SU-DHL-6 (cell line): ENCODE data around the gene ACP5.

Experiments
- EZH2phosphoT487 ChIP-seq: fragments of 200-600 bp; sonication (generic), shearing (Covaris generic); conservative IDR thresholded peaks from 2 replicates; pipeline ENCODE4 v1.6.1; 2018; ENCODE audit warnings: mild to moderate bottlenecking, antibody characterized with exemption, low read length, moderate library complexity, mixed read lengths
- TF ChIP-seq, protein P1 (sequence below): fragments of 200-600 bp; sonication (generic); IDR thresholded peaks from one replicate; pipeline ENCODE4 v1.5.1; 2017; ENCODE audit warnings: antibody characterized with exemption, mild to moderate bottlenecking, low read length, moderate library complexity; ENCODE audit not compliant: insufficient read depth, poor library complexity, severe bottlenecking

- TF ChIP-seq, protein P1, sequence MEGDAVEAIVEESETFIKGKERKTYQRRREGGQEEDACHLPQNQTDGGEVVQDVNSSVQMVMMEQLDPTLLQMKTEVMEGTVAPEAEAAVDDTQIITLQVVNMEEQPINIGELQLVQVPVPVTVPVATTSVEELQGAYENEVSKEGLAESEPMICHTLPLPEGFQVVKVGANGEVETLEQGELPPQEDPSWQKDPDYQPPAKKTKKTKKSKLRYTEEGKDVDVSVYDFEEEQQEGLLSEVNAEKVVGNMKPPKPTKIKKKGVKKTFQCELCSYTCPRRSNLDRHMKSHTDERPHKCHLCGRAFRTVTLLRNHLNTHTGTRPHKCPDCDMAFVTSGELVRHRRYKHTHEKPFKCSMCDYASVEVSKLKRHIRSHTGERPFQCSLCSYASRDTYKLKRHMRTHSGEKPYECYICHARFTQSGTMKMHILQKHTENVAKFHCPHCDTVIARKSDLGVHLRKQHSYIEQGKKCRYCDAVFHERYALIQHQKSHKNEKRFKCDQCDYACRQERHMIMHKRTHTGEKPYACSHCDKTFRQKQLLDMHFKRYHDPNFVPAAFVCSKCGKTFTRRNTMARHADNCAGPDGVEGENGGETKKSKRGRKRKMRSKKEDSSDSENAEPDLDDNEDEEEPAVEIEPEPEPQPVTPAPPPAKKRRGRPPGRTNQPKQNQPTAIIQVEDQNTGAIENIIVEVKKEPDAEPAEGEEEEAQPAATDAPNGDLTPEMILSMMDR: no peak
- no peak for TF ChIP-seq EZH2phosphoT487
These were observed at the start of gene ACP5 for GRCh38 chr19:11577451-11578257.
